RKO (cell line): ENCODE data around the gene PRR23E.

Experiments used
- DNase-seq: peaks from one replicate; pipeline ENCODE4 v3.0.0-alpha.2; 2016; ENCODE audit warnings: low spot score

The PRR23E gene

DNA sequence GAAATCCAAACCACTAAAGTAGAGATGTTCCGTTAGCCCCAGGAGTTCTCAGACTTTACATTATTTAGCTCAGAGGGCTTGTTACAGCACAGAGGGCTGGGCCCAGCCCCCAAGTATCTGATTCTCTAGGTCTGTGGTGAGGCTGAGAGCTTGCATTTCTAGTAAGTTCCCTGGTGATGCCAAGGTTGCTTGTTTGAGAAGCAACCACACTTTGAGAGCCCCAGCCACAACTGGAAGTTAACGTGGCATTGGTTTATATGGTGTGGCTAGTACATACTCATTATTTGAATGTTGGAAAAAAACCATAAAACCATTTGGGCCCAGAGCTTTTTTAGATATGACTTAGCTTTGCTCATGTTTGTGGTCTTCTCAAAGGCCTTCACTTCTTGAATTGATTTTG lies 35.9 kb downstream of the PRR23E start:
- no peak for DNase-seq

DNA sequence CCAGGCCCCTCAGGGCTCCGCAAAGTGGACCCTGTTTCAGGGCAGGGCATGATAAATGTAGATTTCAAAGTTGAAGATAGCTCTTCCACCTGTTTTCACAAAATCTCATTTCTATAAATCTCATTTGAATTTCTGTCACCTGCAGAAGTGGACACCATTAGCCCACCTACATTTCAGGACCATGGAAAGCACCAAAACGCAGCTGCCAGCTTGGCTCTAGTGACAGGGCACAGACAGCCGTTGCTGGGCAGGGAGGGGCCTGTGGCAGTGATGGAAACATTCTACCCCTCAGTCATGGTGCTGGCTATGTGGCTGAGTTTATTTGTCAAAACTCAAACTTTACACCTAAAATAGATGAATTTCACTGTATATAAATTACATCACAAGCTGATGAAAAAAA lies 40.4 kb downstream of the PRR23E start:
- peak; percentile 38 for DNase-seq

DNA sequence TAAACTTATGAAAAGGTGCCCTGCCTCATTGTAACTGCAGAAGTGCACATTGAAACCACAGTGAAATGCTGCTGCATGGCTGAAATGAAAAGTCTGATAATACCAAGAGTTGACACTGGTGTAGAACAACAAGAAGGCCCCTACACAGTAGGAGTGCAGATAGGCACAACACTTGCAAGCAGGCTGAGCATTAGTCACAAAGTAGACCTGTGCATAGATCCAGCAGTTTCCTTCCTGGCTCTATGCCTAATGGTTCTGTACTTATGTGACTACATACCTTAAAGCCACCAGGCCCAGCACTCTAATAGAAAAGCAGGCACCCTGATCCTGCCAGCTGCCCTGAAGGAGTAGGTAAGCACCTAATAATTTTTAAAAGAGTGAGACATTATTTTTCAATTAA lies 41.8 kb downstream of the PRR23E start:
- no peak for DNase-seq

DNA sequence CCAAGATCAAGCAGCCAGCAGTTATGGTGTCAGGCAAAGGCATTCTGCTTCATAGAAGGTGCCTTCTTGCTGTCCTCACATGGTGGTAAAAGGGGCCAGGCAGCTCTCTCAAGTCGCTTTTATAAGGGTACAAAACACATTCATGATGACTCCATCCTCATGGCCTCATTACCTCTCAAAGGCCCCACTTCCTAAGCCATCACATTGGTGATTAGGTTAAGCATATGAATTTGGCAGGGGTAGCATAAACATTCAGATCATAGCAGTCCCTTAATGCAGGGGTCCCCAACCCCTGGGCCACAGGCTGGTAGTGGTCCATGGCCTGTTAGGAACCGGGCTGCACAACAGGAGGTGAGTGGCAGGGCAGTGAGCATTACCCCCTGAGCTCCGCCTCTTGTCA lies 42.8 kb downstream of the PRR23E start:
- no peak for DNase-seq

DNA sequence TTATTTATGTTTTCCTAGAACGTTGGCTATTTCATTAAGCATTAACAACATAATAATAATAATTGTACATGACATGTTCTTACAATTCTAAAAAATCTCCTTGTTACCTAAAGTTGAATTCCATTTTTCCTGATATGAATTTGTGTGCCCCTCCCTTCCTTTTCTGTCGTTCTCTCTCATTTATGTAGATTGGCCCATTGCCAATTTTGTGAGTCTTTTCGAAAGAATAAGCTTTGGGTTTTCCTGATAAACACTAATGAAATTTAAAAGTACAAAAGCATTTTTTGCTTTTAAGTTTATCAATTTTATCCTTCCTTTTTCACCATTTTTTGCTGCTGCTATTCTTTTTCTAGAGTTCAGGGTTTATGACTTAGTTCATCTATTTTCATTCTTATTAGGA lies 44.9 kb downstream of the PRR23E start:
- no peak for DNase-seq

DNA sequence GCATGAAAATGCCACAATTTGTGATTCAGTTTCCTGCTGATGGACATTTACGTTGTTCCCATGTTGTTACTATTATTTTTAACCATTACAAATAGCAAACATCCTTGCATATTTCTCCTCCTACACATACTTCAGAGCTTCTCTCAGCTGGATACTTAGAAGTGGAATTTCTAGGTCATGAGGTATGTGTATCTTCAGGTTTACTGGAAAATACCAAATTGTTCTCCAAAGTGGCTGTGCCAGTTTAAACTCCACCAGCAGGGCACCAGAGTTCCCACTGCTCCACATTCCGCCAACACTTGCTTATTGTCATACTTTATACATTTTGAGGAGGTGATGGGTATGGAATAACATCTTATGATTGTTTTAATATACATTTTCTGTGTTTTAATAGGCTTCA lies 45.7 kb downstream of the PRR23E start:
- DNase-seq, result no peak

DNA sequence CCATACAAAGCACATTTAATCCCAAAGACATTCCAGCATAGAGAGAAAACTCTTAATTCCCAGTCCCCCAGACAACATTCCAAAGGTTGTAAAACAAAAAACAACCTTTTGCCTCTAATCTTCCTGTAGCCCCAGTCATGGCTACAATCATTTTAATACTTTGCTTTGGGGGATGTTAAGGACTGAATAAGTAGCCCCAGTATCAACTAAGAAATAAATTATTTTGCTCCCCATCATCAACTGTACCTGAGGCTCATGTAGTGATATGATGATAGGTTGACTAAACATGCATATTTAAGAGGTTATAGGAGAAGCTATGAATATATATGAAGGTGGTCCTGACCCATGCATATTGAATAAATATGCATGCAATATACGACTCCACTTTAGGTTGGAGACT lies 54.4 kb downstream of the PRR23E start:
- DNase-seq, result no peak
